H1 (cell line): ENCODE data around the gene GPR17. TPM values are rescaled to one million over a fixed set of nuclear protein-coding genes. Genes with fewer than 3 reads are reported as not detected.

ENCODE experiments used
- JUND ChIP-seq: IDR thresholded peaks from 2 replicates; pipeline ENCODE4 v1.6.1; 2011; ENCODE audit warnings: mild to moderate bottlenecking, improper control_type of control experiment, low read length
- polyA plus RNA-seq, 7 experiments: library from polyadenylated mRNA; depleted of rRNA in 3 of 7; stranded (reverse) in 5 of 7; unstranded in 2 of 7; fragments of >200 nt in 5 of 7; fragments of 200-250 nt in 2 of 7; gene quantifications; 1 replicate in 5 of 7; 2 replicates in 1 of 7; 4 replicates in 1 of 7; pipeline versions ENCODE4 v1.2.1 to v1.2.3, GENCODE V29; 2011 to 2013; ENCODE audit warnings: missing spikeins in 2 of 7, mixed read lengths in 2 of 7
- total RNA-seq: library from RNA; stranded (reverse); fragmentation: NEBNext Ultra II Directional; extraction: Animal tissue kit (Norgen Biotek cat#: 25700); gene quantifications from 2 replicates; pipeline ENCODE4 v1.2.1, GENCODE V29; 2021
- TF ChIP-seq, protein P1 (sequence below): fragments of 300-600 bp; sonication (generic); IDR thresholded peaks from 2 replicates; pipeline ENCODE4 v1.7.1; 2012; ENCODE audit warnings: low read length, moderate library complexity, mild to moderate bottlenecking, inconsistent platforms; ENCODE audit not compliant: insufficient replicate concordance
- TF ChIP-seq, protein P2 (sequence below): IDR thresholded peaks from 2 replicates; pipeline ENCODE4 v1.6.1; 2012; ENCODE audit warnings: inconsistent platforms

The GPR17 gene
- total and polyA plus RNA-seq, 2 of the 8 experiments (the other 6 are each of a cell fraction or from before 2014, with no cell fraction given) = 0.03 TPM; not detected in 1

DNA sequence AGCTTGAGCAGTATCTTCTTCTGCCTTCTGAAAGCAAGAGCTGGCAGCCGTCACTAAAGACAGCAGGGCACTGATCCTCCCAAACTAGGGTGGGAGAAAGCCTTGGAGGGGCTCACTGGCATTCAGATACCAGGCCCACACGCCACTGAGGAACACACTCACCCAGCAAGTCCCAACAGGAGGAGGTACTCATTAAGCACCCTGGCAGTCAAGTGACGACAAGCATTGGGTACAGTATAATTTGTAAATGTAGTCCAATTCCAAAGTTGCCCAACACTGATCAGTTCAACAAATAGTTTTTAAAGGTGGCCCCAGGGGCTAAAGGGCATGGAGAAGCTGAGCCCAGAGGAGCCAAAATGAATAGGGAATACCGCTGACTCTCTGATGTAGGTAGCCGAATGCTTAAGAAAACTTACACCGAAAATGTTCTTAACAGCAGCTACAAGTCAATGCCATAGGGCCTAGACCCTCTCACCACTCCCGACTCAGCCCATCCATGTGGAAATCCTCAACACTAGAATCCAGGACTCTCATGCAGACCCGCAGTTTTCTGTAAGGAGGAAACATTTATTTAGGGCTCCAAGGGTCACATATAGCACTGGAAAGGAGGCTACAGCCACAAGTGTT lies 19.4 kb downstream of the GPR17 start (continued):
- TF ChIP-seq, protein P1, sequence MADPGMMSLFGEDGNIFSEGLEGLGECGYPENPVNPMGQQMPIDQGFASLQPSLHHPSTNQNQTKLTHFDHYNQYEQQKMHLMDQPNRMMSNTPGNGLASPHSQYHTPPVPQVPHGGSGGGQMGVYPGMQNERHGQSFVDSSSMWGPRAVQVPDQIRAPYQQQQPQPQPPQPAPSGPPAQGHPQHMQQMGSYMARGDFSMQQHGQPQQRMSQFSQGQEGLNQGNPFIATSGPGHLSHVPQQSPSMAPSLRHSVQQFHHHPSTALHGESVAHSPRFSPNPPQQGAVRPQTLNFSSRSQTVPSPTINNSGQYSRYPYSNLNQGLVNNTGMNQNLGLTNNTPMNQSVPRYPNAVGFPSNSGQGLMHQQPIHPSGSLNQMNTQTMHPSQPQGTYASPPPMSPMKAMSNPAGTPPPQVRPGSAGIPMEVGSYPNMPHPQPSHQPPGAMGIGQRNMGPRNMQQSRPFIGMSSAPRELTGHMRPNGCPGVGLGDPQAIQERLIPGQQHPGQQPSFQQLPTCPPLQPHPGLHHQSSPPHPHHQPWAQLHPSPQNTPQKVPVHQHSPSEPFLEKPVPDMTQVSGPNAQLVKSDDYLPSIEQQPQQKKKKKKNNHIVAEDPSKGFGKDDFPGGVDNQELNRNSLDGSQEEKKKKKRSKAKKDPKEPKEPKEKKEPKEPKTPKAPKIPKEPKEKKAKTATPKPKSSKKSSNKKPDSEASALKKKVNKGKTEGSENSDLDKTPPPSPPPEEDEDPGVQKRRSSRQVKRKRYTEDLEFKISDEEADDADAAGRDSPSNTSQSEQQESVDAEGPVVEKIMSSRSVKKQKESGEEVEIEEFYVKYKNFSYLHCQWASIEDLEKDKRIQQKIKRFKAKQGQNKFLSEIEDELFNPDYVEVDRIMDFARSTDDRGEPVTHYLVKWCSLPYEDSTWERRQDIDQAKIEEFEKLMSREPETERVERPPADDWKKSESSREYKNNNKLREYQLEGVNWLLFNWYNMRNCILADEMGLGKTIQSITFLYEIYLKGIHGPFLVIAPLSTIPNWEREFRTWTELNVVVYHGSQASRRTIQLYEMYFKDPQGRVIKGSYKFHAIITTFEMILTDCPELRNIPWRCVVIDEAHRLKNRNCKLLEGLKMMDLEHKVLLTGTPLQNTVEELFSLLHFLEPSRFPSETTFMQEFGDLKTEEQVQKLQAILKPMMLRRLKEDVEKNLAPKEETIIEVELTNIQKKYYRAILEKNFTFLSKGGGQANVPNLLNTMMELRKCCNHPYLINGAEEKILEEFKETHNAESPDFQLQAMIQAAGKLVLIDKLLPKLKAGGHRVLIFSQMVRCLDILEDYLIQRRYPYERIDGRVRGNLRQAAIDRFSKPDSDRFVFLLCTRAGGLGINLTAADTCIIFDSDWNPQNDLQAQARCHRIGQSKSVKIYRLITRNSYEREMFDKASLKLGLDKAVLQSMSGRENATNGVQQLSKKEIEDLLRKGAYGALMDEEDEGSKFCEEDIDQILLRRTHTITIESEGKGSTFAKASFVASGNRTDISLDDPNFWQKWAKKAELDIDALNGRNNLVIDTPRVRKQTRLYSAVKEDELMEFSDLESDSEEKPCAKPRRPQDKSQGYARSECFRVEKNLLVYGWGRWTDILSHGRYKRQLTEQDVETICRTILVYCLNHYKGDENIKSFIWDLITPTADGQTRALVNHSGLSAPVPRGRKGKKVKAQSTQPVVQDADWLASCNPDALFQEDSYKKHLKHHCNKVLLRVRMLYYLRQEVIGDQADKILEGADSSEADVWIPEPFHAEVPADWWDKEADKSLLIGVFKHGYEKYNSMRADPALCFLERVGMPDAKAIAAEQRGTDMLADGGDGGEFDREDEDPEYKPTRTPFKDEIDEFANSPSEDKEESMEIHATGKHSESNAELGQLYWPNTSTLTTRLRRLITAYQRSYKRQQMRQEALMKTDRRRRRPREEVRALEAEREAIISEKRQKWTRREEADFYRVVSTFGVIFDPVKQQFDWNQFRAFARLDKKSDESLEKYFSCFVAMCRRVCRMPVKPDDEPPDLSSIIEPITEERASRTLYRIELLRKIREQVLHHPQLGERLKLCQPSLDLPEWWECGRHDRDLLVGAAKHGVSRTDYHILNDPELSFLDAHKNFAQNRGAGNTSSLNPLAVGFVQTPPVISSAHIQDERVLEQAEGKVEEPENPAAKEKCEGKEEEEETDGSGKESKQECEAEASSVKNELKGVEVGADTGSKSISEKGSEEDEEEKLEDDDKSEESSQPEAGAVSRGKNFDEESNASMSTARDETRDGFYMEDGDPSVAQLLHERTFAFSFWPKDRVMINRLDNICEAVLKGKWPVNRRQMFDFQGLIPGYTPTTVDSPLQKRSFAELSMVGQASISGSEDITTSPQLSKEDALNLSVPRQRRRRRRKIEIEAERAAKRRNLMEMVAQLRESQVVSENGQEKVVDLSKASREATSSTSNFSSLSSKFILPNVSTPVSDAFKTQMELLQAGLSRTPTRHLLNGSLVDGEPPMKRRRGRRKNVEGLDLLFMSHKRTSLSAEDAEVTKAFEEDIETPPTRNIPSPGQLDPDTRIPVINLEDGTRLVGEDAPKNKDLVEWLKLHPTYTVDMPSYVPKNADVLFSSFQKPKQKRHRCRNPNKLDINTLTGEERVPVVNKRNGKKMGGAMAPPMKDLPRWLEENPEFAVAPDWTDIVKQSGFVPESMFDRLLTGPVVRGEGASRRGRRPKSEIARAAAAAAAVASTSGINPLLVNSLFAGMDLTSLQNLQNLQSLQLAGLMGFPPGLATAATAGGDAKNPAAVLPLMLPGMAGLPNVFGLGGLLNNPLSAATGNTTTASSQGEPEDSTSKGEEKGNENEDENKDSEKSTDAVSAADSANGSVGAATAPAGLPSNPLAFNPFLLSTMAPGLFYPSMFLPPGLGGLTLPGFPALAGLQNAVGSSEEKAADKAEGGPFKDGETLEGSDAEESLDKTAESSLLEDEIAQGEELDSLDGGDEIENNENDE = no peak
- TF ChIP-seq, protein P2, sequence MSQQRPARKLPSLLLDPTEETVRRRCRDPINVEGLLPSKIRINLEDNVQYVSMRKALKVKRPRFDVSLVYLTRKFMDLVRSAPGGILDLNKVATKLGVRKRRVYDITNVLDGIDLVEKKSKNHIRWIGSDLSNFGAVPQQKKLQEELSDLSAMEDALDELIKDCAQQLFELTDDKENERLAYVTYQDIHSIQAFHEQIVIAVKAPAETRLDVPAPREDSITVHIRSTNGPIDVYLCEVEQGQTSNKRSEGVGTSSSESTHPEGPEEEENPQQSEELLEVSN = no peak
- no peak for TF ChIP-seq JUND
